GM12878 (cell line): ENCODE measurements around the gene CDH20. TPM values are rescaled to one million over a fixed set of nuclear protein-coding genes. Genes with fewer than 3 reads are reported as not detected.

Experiments
- ATAC-seq: fragments of 200-7000 bp; cut with Tn5 transposase; 3 replicates; pipeline ENCODE4 v1.9.1; 2020; ENCODE audit warnings: mild to moderate bottlenecking, moderate library complexity
- BruUV-seq: library from RNA; stranded (reverse); fragments of 400-500 nt; replicated peaks from 2 replicates; lab custom pipeline; 2021; lab: Mats Ljungman, UMichigan
- CTCF ChIA-PET: fragments of 300-600 bp; sonication (Branson Sonifier 250); formaldehyde crosslinking; extraction: SDS; loops from one replicate; lab custom pipeline; 2021; ENCODE audit warnings: inconsistent platforms; lab: Yijun Ruan, JAX
- POLR2A ChIA-PET: fragments of 350-600 bp; formaldehyde crosslinking; extraction: SDS; loops from one replicate; lab custom pipeline; 2021; ENCODE audit warnings: inconsistent platforms; lab: Charles Lee
- RAD21 ChIA-PET: fragments of 300-600 bp; sonication (Branson Sonifier 250); formaldehyde crosslinking; loops from one replicate; lab custom pipeline; 2023; ENCODE audit warnings: antibody characterized with exemption; ENCODE audit not compliant: unreplicated experiment; lab: Charles Lee
- SMC1A ChIA-PET: fragments of 300-600 bp; sonication (Branson Sonifier 250); formaldehyde crosslinking; loops from one replicate; lab custom pipeline; 2023; ENCODE audit not compliant: unreplicated experiment, uncharacterized antibody; lab: Charles Lee
- DNase-seq: peaks from one replicate; pipeline ENCODE4 v3.0.0-alpha.2; 2011; ENCODE audit warnings: low read depth, low spot score
- FAIRE-seq: peaks from 3 replicates; lab custom pipeline; 2011; peaks lifted over from hg19 to GRCh38; lab: Jason Lieb, UNC
- H2AFZ ChIP-seq: 2 replicates; pipeline ENCODE4 v1.6.0; 2011; ENCODE audit warnings: low read depth, low read length, control low read depth; ENCODE audit not compliant: control insufficient read depth
- H3K27ac ChIP-seq: 2 replicates; pipeline ENCODE4 v1.5.1; 2011; ENCODE audit warnings: control low read depth; ENCODE audit not compliant: control insufficient read depth, insufficient read depth
- H3K27me3 ChIP-seq, 2 experiments: replicated peaks in 1 of 2; 2 replicates each; pipeline versions ENCODE4 v1.6.0 to v1.6.1; 2011; ENCODE audit warnings: low read length in 1 of 2; ENCODE audit not compliant: control insufficient read depth in 2 of 2, insufficient read depth in 2 of 2
- H3K36me3 ChIP-seq, 2 experiments: 2 replicates each; pipeline ENCODE4 v1.5.1; 2011; ENCODE audit warnings: low read length in 1 of 2; ENCODE audit not compliant: control insufficient read depth in 2 of 2, insufficient read depth in 2 of 2
- H3K4me1 ChIP-seq: 2 replicates; pipeline ENCODE4 v1.6.1; 2011; ENCODE audit warnings: mild to moderate bottlenecking, low read length, moderate library complexity, mixed read lengths; ENCODE audit not compliant: control insufficient read depth, insufficient read depth
- H3K4me2 ChIP-seq: 2 replicates; pipeline ENCODE4 v1.6.0; 2011; ENCODE audit warnings: control low read depth; ENCODE audit not compliant: control insufficient read depth, insufficient read depth
- H3K4me3 ChIP-seq: fragments of 200-600 bp; sonication (generic); 2 replicates; pipeline ENCODE4 v1.5.1; 2016
- H3K79me2 ChIP-seq: 2 replicates; pipeline ENCODE4 v1.6.0; 2011; ENCODE audit warnings: low read length; ENCODE audit not compliant: control insufficient read depth, insufficient read depth
- H3K9ac ChIP-seq: 2 replicates; pipeline ENCODE4 v1.8.0; 2011; ENCODE audit warnings: low read length, control low read depth, mixed read lengths; ENCODE audit not compliant: control insufficient read depth, insufficient read depth
- H3K9me3 ChIP-seq: replicated peaks from 3 replicates; pipeline ENCODE4 v1.5.1; 2011; ENCODE audit warnings: mild to moderate bottlenecking, low read length; ENCODE audit not compliant: control insufficient read depth, insufficient read depth
- H4K20me1 ChIP-seq: 2 replicates; pipeline ENCODE4 v1.6.0; 2011; ENCODE audit not compliant: control insufficient read depth, insufficient read depth
- BHLHE40 ChIP-seq, 2 experiments: fragments of 450-650 bp in 1 of 2; IDR thresholded peaks; 2 replicates each; pipeline ENCODE4 v1.6.1; 2011 to 2017; ENCODE audit warnings: low read depth in 2 of 2, borderline replicate concordance in 1 of 2, improper control_type of control experiment in 1 of 2, low read length in 1 of 2, mild to moderate bottlenecking in 1 of 2
- HDGF ChIP-seq: fragments of 450-650 bp; IDR thresholded peaks from 2 replicates; pipeline ENCODE4 v1.6.1; 2016; ENCODE audit warnings: antibody characterized with exemption
- MLLT1 ChIP-seq: fragments of 450-650 bp; IDR thresholded peaks from 2 replicates; pipeline ENCODE4 v1.6.1; 2016; ENCODE audit warnings: mild to moderate bottlenecking
- SPI1 ChIP-seq: IDR thresholded peaks from 2 replicates; pipeline ENCODE4 v1.6.1; 2011; ENCODE audit warnings: low read depth, mild to moderate bottlenecking, low read length, moderate library complexity, borderline replicate concordance; ENCODE audit not compliant: insufficient read depth
- TCF12 ChIP-seq: IDR thresholded peaks from 2 replicates; pipeline ENCODE4 v1.6.1; 2011; ENCODE audit warnings: low read depth, mild to moderate bottlenecking, low read length
- WGBS: methylation state at CpG from one replicate; pipeline ENCODE4 v1.1.6; 2016; ENCODE audit warnings: low lambda C conversion rate; ENCODE audit not compliant: insufficient replicate concordance, insufficient coverage; ENCODE audit errors: missing lambda C conversion rate; 5-methylcytosine and 5-hydroxymethylcytosine counted together
- in situ Hi-C: fragments of 300-500 bp; cut with MboI; formaldehyde crosslinking; loops from 9 replicates; pipeline ENCODE4 v1.14.3; 2018; ENCODE audit warnings: mixed read lengths
- intact Hi-C: fragments of 100-400 bp; cut with micrococcal nuclease; formaldehyde crosslinking; loops from one replicate; pipeline ENCODE4 v1.14.2; 2022; ENCODE audit not compliant: unreplicated experiment
- polyA plus RNA-seq, 11 experiments: library from polyadenylated mRNA; depleted of rRNA in 4 of 11; unstranded in 6 of 11; stranded (reverse) in 5 of 11; fragments of >200 nt; fragmentation: Nextera tagmentation in 4 of 11; fragmentation: Illumina TruSeq in 1 of 11; extraction: Ambion mirVana in 4 of 11; extraction: Trizol in 1 of 11; gene quantifications; 1 replicate in 1 of 11; 2 replicates in 10 of 11; pipeline versions ENCODE4 v1.2.1 to v1.2.3, GENCODE V29; 2011 to 2016; ENCODE audit warnings: inconsistent platforms in 2 of 11, missing spikeins in 2 of 11, low read depth in 1 of 11
- total RNA-seq, 4 experiments: library from RNA; depleted of rRNA in 3 of 4; stranded (reverse); fragments of >200 nt in 3 of 4; fragmentation: Illumina TruSeq in 1 of 4; extraction: Trizol in 1 of 4; gene quantifications; 2 replicates each; pipeline versions ENCODE4 v1.2.1 to v1.2.3, GENCODE V29; 2013 to 2021
- TF ChIP-seq, protein P1 (sequence below): fragments of 150-350 bp; IDR thresholded peaks from 2 replicates; pipeline ENCODE4 v1.6.1; 2014; ENCODE audit warnings: mild to moderate bottlenecking, low read depth, low read length

CDH20 gene
- total and polyA plus RNA-seq, 10 of the 15 experiments (the other 5 are each of a cell fraction or from before 2014, with no cell fraction given), result not detected

DNA sequence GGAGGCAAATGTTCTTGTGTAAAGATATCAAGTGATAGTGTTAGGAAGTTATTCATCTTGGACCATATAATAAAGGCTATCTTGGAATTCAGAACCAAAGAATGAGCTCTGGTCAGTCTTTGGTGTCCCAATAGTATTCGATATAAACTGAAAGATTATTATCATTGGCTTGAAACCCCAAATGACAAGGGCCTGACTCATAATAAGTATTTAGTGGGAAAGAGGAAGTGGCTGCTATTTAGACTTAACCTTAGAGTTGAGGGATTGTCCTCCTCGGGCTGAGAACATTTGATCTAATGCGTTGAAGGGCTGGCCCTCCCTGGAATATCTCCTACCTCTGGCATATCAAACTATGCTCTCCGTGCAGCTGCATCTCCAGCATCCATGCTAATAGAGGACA, 67.5 kb downstream of the CDH20 start:
- Histone ChIP-seq H3K4me1 (no peaks in the 10 kb centered on the region), H3K27ac (no peak overlapping the region), H3K36me3 (no peaks in the 10 kb centered on the region)
- WGBS, result 0% methylated on average over 4 of the region's 4 CpGs
- ATAC-seq, result no peak
- TF ChIP-seq SPI1, result peak; percentile 70
- TF ChIP-seq HDGF, result no peak
- TF ChIP-seq BHLHE40 (IDR thresholded peaks at IDR 0.05; ENCODE audit: borderline replicate concordance in 1 of 2, low read depth in 2 of 2, low read length in 1 of 2), result no peak
- TF ChIP-seq, protein P1, sequence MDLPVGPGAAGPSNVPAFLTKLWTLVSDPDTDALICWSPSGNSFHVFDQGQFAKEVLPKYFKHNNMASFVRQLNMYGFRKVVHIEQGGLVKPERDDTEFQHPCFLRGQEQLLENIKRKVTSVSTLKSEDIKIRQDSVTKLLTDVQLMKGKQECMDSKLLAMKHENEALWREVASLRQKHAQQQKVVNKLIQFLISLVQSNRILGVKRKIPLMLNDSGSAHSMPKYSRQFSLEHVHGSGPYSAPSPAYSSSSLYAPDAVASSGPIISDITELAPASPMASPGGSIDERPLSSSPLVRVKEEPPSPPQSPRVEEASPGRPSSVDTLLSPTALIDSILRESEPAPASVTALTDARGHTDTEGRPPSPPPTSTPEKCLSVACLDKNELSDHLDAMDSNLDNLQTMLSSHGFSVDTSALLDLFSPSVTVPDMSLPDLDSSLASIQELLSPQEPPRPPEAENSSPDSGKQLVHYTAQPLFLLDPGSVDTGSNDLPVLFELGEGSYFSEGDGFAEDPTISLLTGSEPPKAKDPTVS, result no peak
- no peak for TF ChIP-seq TCF12
- no peak for TF ChIP-seq MLLT1
- TF ChIP-seq, all 136 proteins: peak for 1
- ChIA-PET CTCF (no interaction called here), POLR2A (no interaction called here), RAD21 (no interaction called here), SMC1A (no interaction called here)
- H3K9ac ChIP-seq, result no peak overlapping the region
- no peaks in the 10 kb centered on the region for H3K9me3 ChIP-seq
- H3K4me3 ChIP-seq, result no peak overlapping the region
- no peaks in the 10 kb centered on the region for H3K27me3 ChIP-seq
- in situ Hi-C loops (no loop called here), intact Hi-C loops (no loop called here)
- BruUV-seq, result no TSS peak
- H2AFZ ChIP-seq, result no peak overlapping the region
- DNase-seq (no peak), FAIRE-seq (no peak)
- no peak overlapping the region for H3K4me2 ChIP-seq
- no peaks in the 10 kb centered on the region; the same call in 1 of the 2 replicates for H4K20me1 ChIP-seq
- H3K79me2 ChIP-seq, result no peaks in the 10 kb centered on the region
